ENCODE data around the gene HAUS5.
A peak's percentile ranks its signal among the peaks of the same experiment; 100 is the strongest.
"Not testable (repeated sequence)": the region's sequence is repeated elsewhere in the genome, so short reads cannot be mapped to it uniquely, and the experiment has no call there.

HAUS5 gene

GRCh38 chr19:35644206-35644986 lies 31.9 kb downstream of the HAUS5 start:
- ATAC-seq = peak; percentile 85 to 88

DNA sequence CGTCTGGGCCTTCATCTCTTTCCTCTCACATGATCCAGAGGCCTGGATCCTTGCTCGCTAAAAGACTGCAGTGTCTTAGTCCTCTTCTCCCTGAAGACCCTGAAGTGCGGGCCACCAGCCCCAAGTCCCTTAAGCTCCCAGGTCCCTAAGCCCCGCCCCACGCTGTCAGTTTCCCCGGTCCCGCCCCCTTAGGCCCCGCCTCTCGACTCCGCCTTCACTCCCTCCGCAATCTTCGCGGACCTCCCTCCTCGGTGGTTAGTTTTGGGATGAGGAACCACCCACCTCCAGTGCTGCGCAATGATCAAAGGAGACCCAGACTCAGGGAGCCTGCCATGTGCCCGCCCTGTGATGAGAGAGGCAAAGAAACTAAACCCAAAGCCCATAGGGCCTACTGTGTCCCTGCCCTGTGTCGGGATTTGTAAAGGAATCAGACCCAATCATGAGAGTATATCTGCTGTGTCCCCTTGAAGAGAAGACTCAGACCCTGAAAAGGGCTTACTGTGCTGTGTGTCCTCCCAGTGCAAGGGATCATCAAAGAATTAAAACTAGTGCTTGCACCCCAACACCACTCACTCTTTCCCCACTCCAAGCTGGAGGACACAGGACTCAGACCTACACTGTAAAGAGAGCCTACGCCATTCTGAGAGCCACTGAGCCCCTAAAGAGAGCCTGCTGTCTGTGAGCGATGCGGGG lies 32.6 kb downstream of the HAUS5 start:
- no peak for ATAC-seq

GRCh38 chr19:35645680-35646511 lies 33.4 kb downstream of the HAUS5 start:
- ATAC-seq = no peak

- peak; percentile 76 to 79 for ATAC-seq
Observed at GRCh38 chr19:35648017-35648961, 35.8 kb downstream of the HAUS5 start, which contains the start of gene COX6B1. Gene COX6B1 (plus strand): TSS chr19:35648323. CDS start chr19:35651244, 2,921 bp downstream.

- no peak for ATAC-seq
Observed at GRCh38 chr19:35650581-35650980, 38.0 kb downstream of the HAUS5 start.

DNA sequence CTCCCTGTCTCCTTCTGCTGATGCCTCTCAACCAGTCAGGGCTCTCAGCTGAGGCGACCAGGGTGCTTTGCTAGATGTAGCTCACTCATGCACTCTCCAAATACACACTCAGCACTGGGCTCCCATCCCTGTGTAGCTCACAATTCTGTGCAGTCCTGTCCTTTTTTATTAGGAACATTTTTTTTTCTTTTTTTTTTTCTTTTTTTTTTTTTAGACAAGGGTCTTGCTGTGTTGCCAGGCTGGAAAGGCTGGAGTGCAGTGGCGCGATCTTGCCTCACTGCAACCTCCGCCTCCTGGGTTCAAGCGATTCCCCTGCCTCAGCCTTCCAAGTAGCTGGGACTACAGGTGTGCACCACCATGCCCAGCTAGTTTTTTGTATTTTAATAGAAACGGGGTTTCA lies 42.3 kb downstream of the HAUS5 start:
- not testable (repeated sequence) for ATAC-seq

- no peak for ATAC-seq
Observed at GRCh38 chr19:35655600-35655999, 43.1 kb downstream of the HAUS5 start.

DNA sequence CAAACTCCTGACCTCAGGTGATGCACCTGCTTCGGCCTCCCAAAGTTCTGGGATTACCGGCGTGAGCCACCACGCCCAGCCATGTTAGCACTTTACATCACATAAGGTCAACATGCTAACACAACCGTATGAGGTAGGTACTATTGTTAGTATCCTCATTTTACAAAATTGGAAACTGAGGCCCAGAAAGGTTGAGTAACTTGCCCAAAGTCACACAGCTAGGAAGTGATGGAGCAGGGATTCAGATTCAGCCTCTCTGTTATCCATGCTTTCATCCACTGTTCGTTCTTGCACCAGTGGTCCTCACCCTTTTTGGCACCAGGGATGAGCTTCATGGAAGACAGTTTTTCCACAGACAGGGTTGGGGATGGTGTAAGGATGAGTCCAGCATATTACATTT lies 44.2 kb downstream of the HAUS5 start:
- ATAC-seq = no peak

DNA sequence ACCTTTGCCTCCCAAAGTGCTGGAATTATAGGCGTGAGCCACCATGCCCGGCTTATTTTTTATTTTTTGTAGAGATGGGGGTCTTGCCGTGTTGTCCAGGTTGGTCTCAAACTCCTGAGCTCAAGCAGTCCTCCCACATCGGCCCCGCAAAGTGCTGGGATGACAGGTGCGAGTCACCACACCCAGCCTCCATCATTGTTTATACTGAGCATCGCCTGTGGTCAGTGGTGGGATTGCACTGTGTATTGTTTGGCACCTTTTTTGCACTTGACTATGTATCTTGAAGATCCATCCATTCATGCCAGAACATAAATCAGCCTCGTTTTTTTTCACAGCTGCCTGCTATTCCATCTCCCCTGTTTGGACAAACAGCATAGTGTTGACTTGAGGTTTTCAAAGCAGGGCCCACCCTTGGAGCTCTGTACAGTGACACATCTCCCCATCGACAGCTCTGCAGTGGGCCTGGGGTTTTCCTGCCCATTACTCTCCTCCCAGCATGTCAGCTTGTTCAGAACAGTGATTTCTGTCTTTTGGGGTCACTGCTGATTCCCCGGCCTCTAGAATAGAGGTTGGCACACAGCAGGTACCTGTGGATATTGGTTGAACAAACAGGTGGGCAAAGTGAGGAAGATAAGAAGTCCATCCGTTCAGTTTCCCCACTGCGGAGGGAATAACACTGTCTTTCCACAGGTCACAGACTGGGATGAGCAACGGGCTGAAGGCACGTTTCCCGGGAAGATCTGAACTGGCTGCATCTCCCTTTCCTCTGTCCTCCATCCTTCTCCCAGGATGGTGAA lies 45.6 kb downstream of the HAUS5 start:
- peak in 1 of 2 donors; percentile 43 for ATAC-seq

GRCh38 chr19:35661995-35662340 lies 49.4 kb downstream of the HAUS5 start:
- no peak for ATAC-seq

DNA sequence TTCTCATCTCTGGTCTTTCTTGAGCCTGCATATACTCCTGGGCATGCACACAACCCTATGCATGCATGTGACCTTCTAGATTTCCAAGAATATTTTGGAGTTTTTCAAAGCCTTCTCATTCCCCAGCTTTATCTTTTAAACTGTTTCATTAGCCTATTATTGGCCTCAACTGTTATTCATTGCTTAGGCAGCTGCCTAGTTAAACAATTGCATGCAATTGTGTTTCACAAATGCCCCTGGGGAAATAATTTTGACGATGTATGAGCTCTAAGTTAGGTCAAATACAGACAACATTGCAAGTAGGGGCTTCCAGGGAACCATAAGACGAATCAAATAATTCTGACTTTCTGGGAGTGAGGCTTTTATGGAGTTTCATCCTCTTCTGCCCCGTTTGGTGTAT lies 51.4 kb downstream of the HAUS5 start:
- ATAC-seq = no peak

- no peak for ATAC-seq
Observed at GRCh38 chr19:35665157-35665556, 52.6 kb downstream of the HAUS5 start.

DNA sequence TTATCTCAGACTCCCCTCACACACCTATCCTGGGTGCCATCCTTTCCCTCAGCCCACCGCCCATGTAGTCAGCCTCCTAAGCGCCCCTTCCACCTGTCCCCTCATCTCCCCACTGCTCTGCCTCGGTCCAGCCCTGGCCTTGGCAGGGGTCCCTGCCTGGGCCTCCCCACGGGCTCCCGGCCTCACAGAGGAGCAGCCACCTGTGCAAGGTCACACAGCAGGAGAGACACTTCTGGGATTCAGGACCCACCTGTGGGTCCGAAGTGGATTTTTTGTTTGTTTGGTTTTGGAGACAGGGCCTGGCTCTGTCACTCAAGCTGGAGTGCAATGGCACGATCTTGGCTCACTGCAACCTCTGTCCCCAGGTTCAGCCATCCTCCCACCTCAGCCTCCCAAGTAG lies 53.1 kb downstream of the HAUS5 start:
- no peak for ATAC-seq

- no peak for ATAC-seq
Observed at GRCh38 chr19:35666251-35666913, 53.8 kb downstream of the HAUS5 start, which contains the start of gene UPK1A. Gene UPK1A (plus strand): TSS chr19:35666517. CDS start chr19:35666813, 296 bp downstream.

- no peak for ATAC-seq
Observed at GRCh38 chr19:35669566-35669965, 57.0 kb downstream of the HAUS5 start.

DNA sequence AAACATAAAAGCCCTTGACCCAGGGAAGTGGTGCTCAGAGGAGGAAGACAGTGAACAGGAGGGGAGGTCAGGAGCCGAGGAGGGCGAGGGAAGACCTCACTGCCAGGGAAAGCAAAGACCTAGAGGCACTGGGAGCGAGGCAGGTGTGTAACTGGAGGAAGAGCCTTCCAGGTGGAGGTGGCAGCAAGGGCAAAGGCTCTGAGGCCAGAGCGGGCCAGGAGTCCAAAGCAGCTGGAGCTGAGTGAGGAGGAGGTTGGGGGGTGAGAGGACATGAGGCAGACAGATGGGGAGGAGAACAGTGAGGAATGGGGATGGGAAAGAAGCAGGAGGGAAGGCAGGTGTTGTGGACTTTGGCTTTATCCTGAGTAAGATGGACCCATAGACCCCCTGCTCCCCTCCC lies 57.4 kb downstream of the HAUS5 start:
- no peak for ATAC-seq

DNA sequence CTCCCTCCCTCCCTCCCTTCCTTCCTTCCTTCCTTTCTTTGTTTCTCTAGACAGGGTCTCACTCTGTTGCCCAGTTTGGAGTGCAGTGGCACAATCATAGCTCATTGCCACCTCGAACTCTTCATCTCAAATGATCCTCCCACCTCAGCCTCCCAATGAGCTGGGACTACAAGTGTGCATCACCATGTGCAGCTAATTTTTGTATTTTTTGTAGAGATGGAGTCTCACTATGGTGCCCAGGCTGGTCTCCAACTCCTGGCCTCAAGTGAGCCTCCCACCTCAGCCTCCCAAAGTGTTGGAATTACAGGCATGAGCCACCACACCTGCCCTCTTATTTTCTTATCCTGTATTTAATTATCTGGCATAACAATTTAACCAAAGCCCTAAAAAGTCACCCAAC lies 58.2 kb downstream of the HAUS5 start:
- no peak for ATAC-seq

GRCh38 chr19:35671818-35672217 lies 59.3 kb downstream of the HAUS5 start:
- no peak for ATAC-seq

DNA sequence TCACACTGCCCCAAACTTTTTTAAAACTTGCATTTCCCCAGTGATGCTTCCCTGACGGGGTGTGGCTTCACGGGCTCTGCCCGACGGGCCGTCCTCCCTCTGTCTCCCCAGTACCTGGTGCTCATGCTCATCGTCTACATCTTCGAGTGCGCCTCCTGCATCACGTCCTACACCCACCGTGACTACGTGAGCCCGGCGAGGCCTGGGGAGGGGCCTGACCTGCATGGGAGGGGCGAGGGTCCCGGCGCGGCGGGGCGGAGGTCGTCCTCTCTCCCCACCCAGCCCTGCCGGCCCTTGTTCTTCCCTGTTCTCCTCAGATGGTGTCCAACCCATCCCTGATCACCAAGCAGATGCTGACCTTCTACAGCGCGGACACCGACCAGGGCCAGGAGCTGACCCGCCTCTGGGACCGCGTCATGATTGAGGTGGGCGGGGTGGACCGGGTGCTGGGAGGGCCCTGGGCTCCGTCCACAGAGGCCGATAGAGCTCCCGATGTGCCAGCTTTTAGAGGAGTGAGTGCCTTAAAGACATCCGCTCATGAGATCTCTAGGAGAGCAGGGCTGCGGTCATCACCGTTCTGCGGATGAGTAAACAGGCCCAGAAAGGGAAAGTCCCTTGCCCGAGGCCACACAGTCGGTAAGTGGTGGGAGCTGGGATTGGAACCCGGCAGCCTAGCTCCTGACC lies 60.7 kb downstream of the HAUS5 start:
- peak; percentile 87 to 96 for ATAC-seq
